H1 (cell line): ENCODE results near the gene CTDNEP1. TPM values are rescaled to one million over a fixed set of nuclear protein-coding genes. Genes with fewer than 3 reads are reported as not detected.

ENCODE experiments used
- CTCF ChIA-PET: fragments of 300-600 bp; sonication (Branson Sonifier 250); formaldehyde crosslinking; loops from one replicate; lab custom pipeline; 2021; ENCODE audit not compliant: partially characterized antibody; lab: Charles Lee
- POLR2A ChIA-PET: fragments of 300-600 bp; sonication (Branson Sonifier 250); formaldehyde crosslinking; loops from one replicate; lab custom pipeline; 2021; ENCODE audit warnings: inconsistent platforms; ENCODE audit not compliant: partially characterized antibody; lab: Charles Lee
- DNase-seq, 2 experiments: peaks; one replicate each; pipeline versions ENCODE4 v3.0.0 to v3.0.0-alpha.2; 2010 to 2022; ENCODE audit warnings: low spot score in 2 of 2, low read depth in 1 of 2, mixed read lengths in 1 of 2
- FAIRE-seq: peaks from 2 replicates; lab custom pipeline; 2011; peaks lifted over from hg19 to GRCh38; lab: Jason Lieb, UNC
- H2AFZ ChIP-seq: 2 replicates; pipeline ENCODE4 v1.8.1; 2012; ENCODE audit warnings: low read length, inconsistent platforms
- H2AK5ac ChIP-seq: 2 replicates; pipeline ENCODE4 v1.6.1; 2013; ENCODE audit warnings: low read depth, low read length
- H2BK120ac ChIP-seq: replicated peaks from 2 replicates; pipeline ENCODE3; 2013; ENCODE audit warnings: low read depth, low read length, inconsistent platforms
- H2BK12ac ChIP-seq: 2 replicates; pipeline ENCODE4 v1.6.1; 2013; ENCODE audit warnings: low read depth, low read length
- H2BK15ac ChIP-seq: 2 replicates; pipeline ENCODE4 v1.6.1; 2013; ENCODE audit warnings: low read length
- H2BK20ac ChIP-seq: 2 replicates; pipeline ENCODE4 v1.6.1; 2013; ENCODE audit warnings: low read length
- H2BK5ac ChIP-seq: 2 replicates; pipeline ENCODE4 v1.6.1; 2013; ENCODE audit warnings: low read depth, low read length
- H3K14ac ChIP-seq: 2 replicates; pipeline ENCODE4 v1.6.1; 2013; ENCODE audit warnings: inconsistent platforms; ENCODE audit not compliant: insufficient read length
- H3K18ac ChIP-seq: 2 replicates; pipeline ENCODE4 v1.6.1; 2013; ENCODE audit warnings: low read length; ENCODE audit errors: extremely low read depth
- H3K23ac ChIP-seq: 2 replicates; pipeline ENCODE4 v1.6.1; 2013; ENCODE audit warnings: inconsistent platforms; ENCODE audit not compliant: insufficient read length
- H3K23me2 ChIP-seq: 2 replicates; pipeline ENCODE4 v1.6.1; 2013; ENCODE audit warnings: low read depth, low read length
- H3K27ac ChIP-seq: 2 replicates; pipeline ENCODE4 v1.6.1; 2011; ENCODE audit warnings: low read depth, low read length, inconsistent platforms
- H3K27me3 ChIP-seq, 4 experiments: replicated peaks in 1 of 4; 1 replicate in 1 of 4; 2 replicates in 3 of 4; pipeline versions ENCODE4 v1.6.1 to v1.8.1; 2011 to 2013; ENCODE audit warnings: low read length in 3 of 4, mild to moderate bottlenecking in 3 of 4, inconsistent platforms in 2 of 4, mixed read lengths in 2 of 4, moderate library complexity in 1 of 4; ENCODE audit not compliant: control insufficient read depth in 3 of 4, insufficient read depth in 3 of 4; ENCODE audit errors: extremely low read depth in 1 of 4
- H3K36me3 ChIP-seq, 4 experiments: 2 replicates each; pipeline versions ENCODE4 v1.6.1 to v1.8.1; 2011 to 2013; ENCODE audit warnings: mild to moderate bottlenecking in 4 of 4, low read length in 3 of 4, moderate library complexity in 2 of 4, control low read depth in 1 of 4, inconsistent platforms in 1 of 4; ENCODE audit not compliant: insufficient read depth in 4 of 4, control insufficient read depth in 2 of 4
- H3K4ac ChIP-seq: replicated peaks from 2 replicates; pipeline ENCODE3; 2013; ENCODE audit warnings: low read length, low read depth, mixed read lengths, inconsistent platforms; ENCODE audit not compliant: insufficient read length
- H3K4me1 ChIP-seq, 4 experiments: replicated peaks in 1 of 4; 1 replicate in 1 of 4; 2 replicates in 3 of 4; pipeline versions ENCODE4 v1.6.1 to v1.8.1; 2011 to 2013; ENCODE audit warnings: low read length in 3 of 4, inconsistent platforms in 2 of 4, mixed read lengths in 1 of 4; ENCODE audit not compliant: insufficient read depth in 4 of 4, control insufficient read depth in 3 of 4
- H3K4me2 ChIP-seq, 2 experiments: 2 replicates each; pipeline versions ENCODE4 v1.6.1 to v1.8.1; 2011 to 2013; ENCODE audit warnings: low read depth in 2 of 2, low read length in 2 of 2, control low read depth in 1 of 2, inconsistent platforms in 1 of 2, mild to moderate bottlenecking in 1 of 2; ENCODE audit not compliant: insufficient read depth in 1 of 2
- H3K4me3 ChIP-seq, 4 experiments: fragments of 200-600, 300-600 bp in 1 of 4; sonication (generic), shearing (Covaris generic), sonication (Bioruptor Twin) in 1 of 4; 2 replicates each; pipeline versions ENCODE4 v1.5.1 to v1.8.1; 2011 to 2016; ENCODE audit warnings: low read length in 4 of 4, low read depth in 3 of 4, control low read depth in 2 of 4, inconsistent platforms in 2 of 4, mild to moderate bottlenecking in 2 of 4, mixed read lengths in 1 of 4, moderate library complexity in 1 of 4; ENCODE audit not compliant: insufficient read depth in 2 of 4; ENCODE audit errors: extremely low read depth in 1 of 4
- H3K56ac ChIP-seq: replicated peaks from 2 replicates; pipeline ENCODE3; 2013; ENCODE audit warnings: low read depth, mild to moderate bottlenecking, mixed read lengths, low read length, inconsistent platforms; ENCODE audit not compliant: insufficient read length
- H3K79me1 ChIP-seq: 2 replicates; pipeline ENCODE4 v1.6.1; 2013; ENCODE audit warnings: low read depth, low read length, control low read depth
- H3K79me2 ChIP-seq, 2 experiments: 2 replicates each; pipeline versions ENCODE4 v1.6.1 to v1.8.1; 2012 to 2013; ENCODE audit warnings: low read length in 2 of 2, mild to moderate bottlenecking in 2 of 2, inconsistent platforms in 1 of 2; ENCODE audit not compliant: insufficient read depth in 2 of 2, control insufficient read depth in 1 of 2
- H3K9ac ChIP-seq, 4 experiments: replicated peaks in 1 of 4; 1 replicate in 1 of 4; 2 replicates in 3 of 4; pipeline versions ENCODE4 v1.6.1 to v1.8.1; 2011 to 2013; ENCODE audit warnings: low read depth in 3 of 4, low read length in 3 of 4, control low read depth in 2 of 4, mild to moderate bottlenecking in 2 of 4, moderate library complexity in 2 of 4, inconsistent platforms in 1 of 4; ENCODE audit errors: extremely low read depth in 1 of 4
- H3K9me3 ChIP-seq, 2 experiments: 2 replicates each; pipeline versions ENCODE4 v1.6.1 to v1.8.1; 2012 to 2013; ENCODE audit warnings: mild to moderate bottlenecking in 2 of 2, moderate library complexity in 2 of 2, control low read depth in 1 of 2, inconsistent platforms in 1 of 2, low read depth in 1 of 2, low read length in 1 of 2, mixed read lengths in 1 of 2; ENCODE audit not compliant: insufficient read depth in 2 of 2
- H4K20me1 ChIP-seq, 2 experiments: replicated peaks in 1 of 2; 2 replicates each; pipeline versions ENCODE3 to v1.8.1; 2011 to 2013; ENCODE audit warnings: inconsistent platforms in 2 of 2, low read length in 2 of 2, mild to moderate bottlenecking in 1 of 2; ENCODE audit not compliant: insufficient read depth in 2 of 2, control insufficient read depth in 1 of 2
- H4K5ac ChIP-seq: 2 replicates; pipeline ENCODE4 v1.6.1; 2013; ENCODE audit warnings: low read length, low read depth, mixed read lengths, inconsistent platforms; ENCODE audit not compliant: insufficient read length
- H4K8ac ChIP-seq: 2 replicates; pipeline ENCODE4 v1.8.0; 2013; ENCODE audit warnings: mild to moderate bottlenecking, moderate library complexity, low read length, inconsistent platforms; ENCODE audit not compliant: insufficient read depth; ENCODE audit errors: extremely low read depth
- H4K91ac ChIP-seq: replicated peaks from 2 replicates; pipeline ENCODE3; 2013; ENCODE audit warnings: low read length, mixed read lengths, inconsistent platforms; ENCODE audit not compliant: insufficient read length
- CEBPB ChIP-seq: IDR thresholded peaks from 2 replicates; pipeline ENCODE4 v1.6.1; 2012; ENCODE audit warnings: low read depth, low read length
- NANOG ChIP-seq: IDR thresholded peaks from 2 replicates; pipeline ENCODE4 v1.6.1; 2011; ENCODE audit warnings: low read length, low read depth, mild to moderate bottlenecking, inconsistent platforms; ENCODE audit not compliant: insufficient read depth, poor library complexity, severe bottlenecking
- WGBS, 2 experiments: shearing (Covaris generic) in 1 of 2; methylation state at CpG; one replicate each; pipeline versions ENCODE4 v1.1.6 to v1.1.7; 2013 to 2015; ENCODE audit warnings: low lambda C conversion rate in 2 of 2, mixed read lengths in 2 of 2, inconsistent platforms in 1 of 2, low coverage in 1 of 2, missing lambda C conversion rate in 1 of 2; ENCODE audit not compliant: insufficient replicate concordance in 2 of 2, insufficient coverage in 1 of 2, insufficient read length in 1 of 2; ENCODE audit errors: extremely low coverage in 1 of 2, missing lambda C conversion rate in 1 of 2; 5-methylcytosine and 5-hydroxymethylcytosine counted together
- polyA plus RNA-seq, 7 experiments: library from polyadenylated mRNA; depleted of rRNA in 3 of 7; stranded (reverse) in 5 of 7; unstranded in 2 of 7; fragments of >200 nt in 5 of 7; fragments of 200-250 nt in 2 of 7; gene quantifications; 1 replicate in 5 of 7; 2 replicates in 1 of 7; 4 replicates in 1 of 7; pipeline versions ENCODE4 v1.2.1 to v1.2.3, GENCODE V29; 2011 to 2013; ENCODE audit warnings: missing spikeins in 2 of 7, mixed read lengths in 2 of 7
- total RNA-seq: library from RNA; stranded (reverse); fragmentation: NEBNext Ultra II Directional; extraction: Animal tissue kit (Norgen Biotek cat#: 25700); gene quantifications from 2 replicates; pipeline ENCODE4 v1.2.1, GENCODE V29; 2021

CTDNEP1 gene
- total and polyA plus RNA-seq, 2 of the 8 experiments (the other 6 are each of a cell fraction or from before 2014, with no cell fraction given): 114 to 123 TPM

GRCh38 chr17:7290685-7291084 is 39.2 kb upstream of the CTDNEP1 start:
- no peak overlapping the region for H3K4me3 ChIP-seq
- WGBS, 2 experiments: 88% methylated on average over 11 of the region's 11 CpGs; no CpG with 5 or more reads in 1 of the 2 experiments

More at GRCh38 chr17:7290685-7291084, 39.2 kb upstream of the CTDNEP1 start:
- Histone ChIP-seq H3K9ac (no peak overlapping the region), H3K23ac (no peak overlapping the region), H2BK20ac (no peak overlapping the region), H4K5ac (no peak overlapping the region), H3K36me3 (peaks cover 0 to 6% (median 0%) of the 10 kb centered on the region in 4 experiments; a peak in 1 of 8 replicates), H3K4me1 (peaks cover 0 to 11% (median 7%) of the 10 kb centered on the region in 4 experiments; a peak in 6 of 7 replicates), H3K4me2 (no peak overlapping the region), H4K91ac (no peak overlapping the region), H3K18ac (no peak overlapping the region), H3K9me3 (no peaks in the 10 kb centered on the region; a peak in 1 of 4 replicates), H3K79me2 (no peaks in the 10 kb centered on the region), H2AFZ (no peak overlapping the region), H4K8ac (no peak overlapping the region), H2AK5ac (no peak overlapping the region), H3K27ac (no peak overlapping the region), H2BK120ac (no peak overlapping the region), H3K23me2 (peaks cover 2% of the 10 kb centered on the region; the same call in 1 of the 2 replicates), H2BK15ac (no peak overlapping the region), H3K27me3 (peaks cover 2 to 5% (median 3%) of the 10 kb centered on the region in 4 experiments), H3K14ac (no peak overlapping the region), H3K4ac (no peak overlapping the region), H4K20me1 (peaks cover 0 to 9% of the 10 kb centered on the region in 2 experiments), H3K79me1 (peaks cover 2% of the 10 kb centered on the region; the same call in 1 of the 2 replicates), H2BK12ac (no peak overlapping the region), H3K56ac (no peak overlapping the region), H2BK5ac (no peak overlapping the region)
- DNase-seq: no peak
- CTCF ChIA-PET: interaction anchor here (0.7 to 5.7 kb wide), 5 partner anchors 9 to 69 kb away, joined by 3 to 46 read pairs (median 5); partner anchors contain the start of gene SLC2A4
- TF ChIP-seq CEBPB: no peak
- TF ChIP-seq NANOG: no peak
- no peak for FAIRE-seq
- POLR2A ChIA-PET: interaction anchor here (2.0 to 6.7 kb wide), 5 partner anchors 10 to 39 kb away, joined by 6 to 94 read pairs (median 33); partner anchors contain the start of genes CLDN7, CTDNEP1, ELP5 and GPS2
